ENCODE measurements around the gene CNTN1.

CNTN1 gene

DNA sequence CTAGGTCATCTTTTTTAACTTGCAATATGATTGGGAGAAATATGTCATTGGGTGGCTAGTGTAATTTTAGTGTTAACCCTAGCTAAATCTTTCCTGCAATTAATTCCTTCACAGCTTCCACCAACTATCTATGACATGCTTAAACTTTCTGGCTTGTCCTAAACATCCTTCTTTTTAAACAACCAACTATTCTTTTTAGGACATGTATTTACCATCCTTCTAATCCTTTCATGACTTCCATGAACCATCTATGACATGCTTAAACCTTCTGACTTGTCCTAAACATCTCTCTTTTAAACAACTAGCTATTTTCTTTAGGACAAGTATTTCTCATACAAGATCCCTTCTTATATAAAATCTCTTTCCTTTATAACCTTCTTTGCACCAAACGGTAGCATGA lies 316.2 kb downstream of the CNTN1 start:
- Histone ChIP-seq H3K4me2 (ENCODE audit: insufficient read depth, low read length, poor library complexity, severe bottlenecking) (no peak overlapping the region), H3K4me3 (ENCODE audit: low read length in 2 of 2) (no peak overlapping the region), H3K9ac (ENCODE audit: low read depth, low read length, poor library complexity) (no peak overlapping the region), H3K18ac (ENCODE audit: low read length) (no peak overlapping the region), H2BK5ac (ENCODE audit: low read length) (no peak overlapping the region), H3K79me1 (ENCODE audit: low read depth, low read length) (no peaks in the 10 kb centered on the region), H3K4me1 (ENCODE audit: control insufficient read depth in 2 of 2, insufficient read depth in 1 of 2, low read depth in 1 of 2, low read length in 2 of 2) (no peaks in the 10 kb centered on the region), H3K9me3 (replicated peaks in 1 of 2; ENCODE audit: control insufficient read depth in 2 of 2, insufficient read depth in 1 of 2, low read depth in 1 of 2, low read length in 2 of 2) (peaks cover 19% of the 10 kb centered on the region in 2 donors), H2BK15ac (ENCODE audit: low read length) (no peak overlapping the region), H3K36me3 (replicated peaks in 1 of 2; ENCODE audit: control insufficient read depth in 2 of 2, insufficient read depth in 2 of 2, low read length in 2 of 2) (no peaks in the 10 kb centered on the region), H2BK120ac (ENCODE audit: low read depth, low read length) (no peak overlapping the region), H2AFZ (ENCODE audit: low read length) (no peak overlapping the region), H2AK5ac (ENCODE audit: low read depth, low read length) (no peak overlapping the region), H3K27me3 (ENCODE audit: control insufficient read depth in 3 of 3, insufficient read depth in 3 of 3, low read depth in 1 of 3, low read length in 3 of 3) (no peaks in the 10 kb centered on the region), H3K27ac (replicated peaks; ENCODE audit: low read length) (no peak overlapping the region), H4K8ac (ENCODE audit: low read depth, low read length) (no peak overlapping the region), H4K91ac (ENCODE audit: low read depth, low read length, poor library complexity) (no peak overlapping the region), H3K14ac (ENCODE audit: low read length) (no peak overlapping the region), H2BK12ac (ENCODE audit: low read length) (no peak overlapping the region), H3K23ac (ENCODE audit: low read depth, low read length, poor library complexity) (no peak overlapping the region), H3K4ac (ENCODE audit: low read length) (no peak overlapping the region)
- no CpG with 5 or more reads among the region's 1 CpG for WGBS, 2 donors (ENCODE audit: extremely low coverage in 2 of 2, insufficient read length in 2 of 2, insufficient replicate concordance in 1 of 2)
- no peak for DNase-seq (ENCODE audit: low spot score)

DNA sequence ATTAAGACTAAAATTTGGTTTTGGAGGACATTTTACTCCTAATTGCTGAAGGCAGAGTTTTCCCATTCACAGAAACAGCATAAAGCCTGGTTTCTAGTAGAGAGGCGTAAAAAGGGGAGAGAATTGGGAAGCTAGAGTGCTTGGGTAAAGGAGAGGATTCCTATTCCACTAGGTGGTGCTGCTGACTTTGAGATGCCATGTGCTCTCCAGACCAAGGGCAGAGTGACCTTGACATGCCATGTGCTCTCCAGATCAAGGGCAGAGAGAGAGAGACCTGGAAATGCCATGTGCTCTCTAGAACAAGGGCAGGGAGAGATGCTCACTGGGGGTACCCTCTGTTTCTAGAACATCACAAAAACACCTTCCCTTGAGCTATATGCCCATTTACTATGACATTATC lies 319.7 kb downstream of the CNTN1 start:
- Histone ChIP-seq H4K8ac (ENCODE audit: low read depth, low read length) (no peak overlapping the region), H2BK12ac (ENCODE audit: low read length) (no peak overlapping the region), H3K4me3 (ENCODE audit: low read length in 2 of 2) (no peak overlapping the region), H3K9ac (ENCODE audit: low read depth, low read length, poor library complexity) (no peak overlapping the region), H3K79me1 (ENCODE audit: low read depth, low read length) (no peaks in the 10 kb centered on the region), H2BK120ac (ENCODE audit: low read depth, low read length) (no peak overlapping the region), H3K14ac (ENCODE audit: low read length) (no peak overlapping the region), H2AK5ac (ENCODE audit: low read depth, low read length) (no peak overlapping the region), H3K27me3 (ENCODE audit: control insufficient read depth in 3 of 3, insufficient read depth in 3 of 3, low read depth in 1 of 3, low read length in 3 of 3) (no peaks in the 10 kb centered on the region), H3K23ac (ENCODE audit: low read depth, low read length, poor library complexity) (no peak overlapping the region), H3K18ac (ENCODE audit: low read length) (no peak overlapping the region), H3K4ac (ENCODE audit: low read length) (no peak overlapping the region), H2AFZ (ENCODE audit: low read length) (no peak overlapping the region), H4K91ac (ENCODE audit: low read depth, low read length, poor library complexity) (no peak overlapping the region), H2BK5ac (ENCODE audit: low read length) (no peak overlapping the region), H3K4me2 (ENCODE audit: insufficient read depth, low read length, poor library complexity, severe bottlenecking) (no peak overlapping the region), H3K9me3 (replicated peaks in 1 of 2; ENCODE audit: control insufficient read depth in 2 of 2, insufficient read depth in 1 of 2, low read depth in 1 of 2, low read length in 2 of 2) (peaks cover 14 to 19% of the 10 kb centered on the region in 2 donors), H3K27ac (replicated peaks; ENCODE audit: low read length) (no peak overlapping the region), H3K36me3 (replicated peaks in 1 of 2; ENCODE audit: control insufficient read depth in 2 of 2, insufficient read depth in 2 of 2, low read length in 2 of 2) (no peaks in the 10 kb centered on the region), H3K4me1 (ENCODE audit: control insufficient read depth in 2 of 2, insufficient read depth in 1 of 2, low read depth in 1 of 2, low read length in 2 of 2) (no peaks in the 10 kb centered on the region), H2BK15ac (ENCODE audit: low read length) (no peak overlapping the region)
- DNase-seq (ENCODE audit: low spot score): no peak
- WGBS, 2 donors (ENCODE audit: extremely low coverage in 2 of 2, insufficient read length in 2 of 2, insufficient replicate concordance in 1 of 2): no CpG with 5 or more reads among the region's 1 CpG

DNA sequence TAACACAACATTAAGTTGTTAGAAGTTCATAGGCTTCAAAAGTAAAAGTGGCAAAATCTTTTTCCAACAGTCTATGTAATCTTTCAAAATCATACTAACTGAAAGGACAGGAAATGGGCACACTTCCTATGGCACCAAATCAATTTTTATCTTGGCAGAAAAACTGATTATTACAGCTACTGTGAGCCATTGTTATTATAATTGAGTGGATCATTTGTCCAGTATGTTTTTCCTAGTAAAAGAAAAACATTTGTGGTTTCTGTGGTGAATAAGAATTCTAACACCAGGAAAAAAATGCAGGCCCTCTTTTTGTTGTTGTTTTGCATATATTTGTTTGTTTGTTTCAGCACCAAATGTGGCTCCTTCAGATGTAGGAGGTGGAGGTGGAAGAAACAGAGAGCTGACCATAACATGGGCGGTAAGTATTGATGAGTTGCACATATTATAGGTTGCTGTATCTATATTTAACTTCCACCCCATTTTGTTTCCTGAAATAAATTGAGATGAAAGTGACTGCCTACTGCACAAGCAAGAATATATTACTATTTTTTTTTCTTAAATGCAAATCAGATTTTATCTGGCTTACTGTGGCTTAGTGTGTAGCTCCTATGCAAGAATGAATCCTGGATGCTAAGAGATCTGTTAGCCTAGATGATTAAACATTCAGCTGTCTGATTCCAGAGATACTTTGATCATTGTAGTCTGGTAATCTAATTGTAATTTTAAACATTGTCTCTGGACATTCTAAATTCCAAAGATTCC lies 321.8 kb downstream of the CNTN1 start:
- Histone ChIP-seq H3K14ac (ENCODE audit: low read length) (no peak overlapping the region), H2BK120ac (ENCODE audit: low read depth, low read length) (no peak overlapping the region), H2BK5ac (ENCODE audit: low read length) (no peak overlapping the region), H3K4me1 (ENCODE audit: control insufficient read depth in 2 of 2, insufficient read depth in 1 of 2, low read depth in 1 of 2, low read length in 2 of 2) (no peaks in the 10 kb centered on the region), H3K27me3 (ENCODE audit: control insufficient read depth in 3 of 3, insufficient read depth in 3 of 3, low read depth in 1 of 3, low read length in 3 of 3) (no peaks in the 10 kb centered on the region), H3K4ac (ENCODE audit: low read length) (no peak overlapping the region), H2BK15ac (ENCODE audit: low read length) (no peak overlapping the region), H3K27ac (replicated peaks; ENCODE audit: low read length) (no peak overlapping the region), H3K4me3 (ENCODE audit: low read length in 2 of 2) (no peak overlapping the region), H3K79me1 (ENCODE audit: low read depth, low read length) (no peaks in the 10 kb centered on the region), H4K91ac (ENCODE audit: low read depth, low read length, poor library complexity) (no peak overlapping the region), H3K9me3 (replicated peaks in 1 of 2; ENCODE audit: control insufficient read depth in 2 of 2, insufficient read depth in 1 of 2, low read depth in 1 of 2, low read length in 2 of 2) (peaks cover 11 to 12% of the 10 kb centered on the region in 2 donors), H3K23ac (ENCODE audit: low read depth, low read length, poor library complexity) (no peak overlapping the region), H3K9ac (ENCODE audit: low read depth, low read length, poor library complexity) (no peak overlapping the region), H2AFZ (ENCODE audit: low read length) (no peak overlapping the region), H4K8ac (ENCODE audit: low read depth, low read length) (no peak overlapping the region), H2AK5ac (ENCODE audit: low read depth, low read length) (no peak overlapping the region), H2BK12ac (ENCODE audit: low read length) (no peak overlapping the region), H3K4me2 (ENCODE audit: insufficient read depth, low read length, poor library complexity, severe bottlenecking) (no peak overlapping the region), H3K18ac (ENCODE audit: low read length) (no peak overlapping the region), H3K36me3 (replicated peaks in 1 of 2; ENCODE audit: control insufficient read depth in 2 of 2, insufficient read depth in 2 of 2, low read length in 2 of 2) (no peaks in the 10 kb centered on the region)
- WGBS, 2 donors (ENCODE audit: extremely low coverage in 2 of 2, insufficient read length in 2 of 2, insufficient replicate concordance in 1 of 2): no CpG with 5 or more reads among the region's 1 CpG
- DNase-seq (ENCODE audit: low spot score): no peak

DNA sequence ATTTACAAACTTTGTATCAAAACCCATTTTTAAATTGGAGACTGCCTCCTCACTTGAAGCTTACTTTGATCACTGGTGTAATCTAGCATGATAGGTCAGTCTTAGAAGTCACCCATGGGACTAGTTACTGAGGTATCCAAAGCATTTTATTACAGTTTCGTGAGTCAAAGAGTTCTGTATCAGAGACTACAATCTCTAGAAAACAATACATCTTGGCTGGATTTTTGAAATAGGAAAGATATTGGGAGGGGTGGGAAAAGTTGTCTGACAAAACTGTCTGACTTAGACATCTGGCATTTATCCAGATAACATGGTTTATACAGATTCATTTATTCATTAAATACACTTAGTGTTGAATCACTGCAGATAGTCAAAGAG lies 322.4 kb downstream of the CNTN1 start:
- Histone ChIP-seq H3K27ac (replicated peaks; ENCODE audit: low read length) (no peak overlapping the region), H3K14ac (ENCODE audit: low read length) (no peak overlapping the region), H4K91ac (ENCODE audit: low read depth, low read length, poor library complexity) (no peak overlapping the region), H3K4ac (ENCODE audit: low read length) (no peak overlapping the region), H3K4me1 (ENCODE audit: control insufficient read depth in 2 of 2, insufficient read depth in 1 of 2, low read depth in 1 of 2, low read length in 2 of 2) (no peaks in the 10 kb centered on the region), H2BK12ac (ENCODE audit: low read length) (no peak overlapping the region), H2BK5ac (ENCODE audit: low read length) (no peak overlapping the region), H2BK15ac (ENCODE audit: low read length) (no peak overlapping the region), H3K4me3 (ENCODE audit: low read length in 2 of 2) (no peak overlapping the region), H3K23ac (ENCODE audit: low read depth, low read length, poor library complexity) (no peak overlapping the region), H3K36me3 (replicated peaks in 1 of 2; ENCODE audit: control insufficient read depth in 2 of 2, insufficient read depth in 2 of 2, low read length in 2 of 2) (no peaks in the 10 kb centered on the region), H3K27me3 (ENCODE audit: control insufficient read depth in 3 of 3, insufficient read depth in 3 of 3, low read depth in 1 of 3, low read length in 3 of 3) (no peaks in the 10 kb centered on the region), H3K79me1 (ENCODE audit: low read depth, low read length) (no peaks in the 10 kb centered on the region), H2BK120ac (ENCODE audit: low read depth, low read length) (no peak overlapping the region), H2AK5ac (ENCODE audit: low read depth, low read length) (no peak overlapping the region), H3K18ac (ENCODE audit: low read length) (no peak overlapping the region), H3K9me3 (replicated peaks in 1 of 2; ENCODE audit: control insufficient read depth in 2 of 2, insufficient read depth in 1 of 2, low read depth in 1 of 2, low read length in 2 of 2) (peaks cover 7 to 12% of the 10 kb centered on the region in 2 donors), H4K8ac (ENCODE audit: low read depth, low read length) (no peak overlapping the region), H2AFZ (ENCODE audit: low read length) (no peak overlapping the region), H3K4me2 (ENCODE audit: insufficient read depth, low read length, poor library complexity, severe bottlenecking) (no peak overlapping the region), H3K9ac (ENCODE audit: low read depth, low read length, poor library complexity) (no peak overlapping the region)
- DNase-seq (ENCODE audit: low spot score): no peak
- WGBS, 2 donors (ENCODE audit: extremely low coverage in 2 of 2, insufficient read length in 2 of 2, insufficient replicate concordance in 1 of 2): no CpG with 5 or more reads among the region's 1 CpG

All from neuronal stem cell (in vitro differentiated cells).